ENCODE data around the gene SCYL1. TPM values are rescaled to one million over a fixed set of nuclear protein-coding genes. Genes with fewer than 3 reads are reported as not detected.

The SCYL1 gene
- total and polyA plus RNA-seq, 7 donors = 66.9 to 106 (median 87.4) TPM

DNA sequence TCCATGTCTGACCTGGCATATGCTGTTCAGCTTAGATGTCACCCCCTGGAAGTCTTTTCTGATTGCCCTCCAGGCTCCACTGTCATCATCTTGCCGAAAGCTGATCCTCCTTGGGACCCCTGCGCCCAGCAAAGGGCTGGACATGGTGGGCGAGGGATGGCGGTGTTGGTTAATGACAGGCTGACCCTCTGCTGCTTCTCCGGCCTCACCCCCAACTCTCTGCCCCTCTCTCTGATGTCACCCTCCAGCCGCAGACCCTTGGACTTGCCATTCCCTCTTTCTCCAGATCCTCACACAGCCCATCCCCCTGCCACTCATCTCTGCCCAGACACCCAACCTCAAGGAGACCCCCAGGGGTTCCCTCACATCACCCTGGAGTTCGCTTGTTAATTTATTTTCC, 53.3 kb downstream of the SCYL1 start:
- 62 to 81% (median 69%) methylated on average over 7 of the region's 7 CpGs for WGBS, 3 donors
- H3K4me3 ChIP-seq = peak overlapping the region; percentile 99
- H3K27me3 ChIP-seq (ENCODE audit: insufficient read depth in 3 of 3, low read length in 2 of 3) = no peaks in the 10 kb centered on the region
- peaks cover 61% of the 10 kb centered on the region for H3K4me1 ChIP-seq
- ATAC-seq = no peak
- DNase-seq = no peak
- H3K36me3 ChIP-seq (ENCODE audit: insufficient read depth in 1 of 2, low read depth in 1 of 2) = peaks cover 6 to 53% of the 10 kb centered on the region in 2 donors
- TF ChIP-seq, protein P1, sequence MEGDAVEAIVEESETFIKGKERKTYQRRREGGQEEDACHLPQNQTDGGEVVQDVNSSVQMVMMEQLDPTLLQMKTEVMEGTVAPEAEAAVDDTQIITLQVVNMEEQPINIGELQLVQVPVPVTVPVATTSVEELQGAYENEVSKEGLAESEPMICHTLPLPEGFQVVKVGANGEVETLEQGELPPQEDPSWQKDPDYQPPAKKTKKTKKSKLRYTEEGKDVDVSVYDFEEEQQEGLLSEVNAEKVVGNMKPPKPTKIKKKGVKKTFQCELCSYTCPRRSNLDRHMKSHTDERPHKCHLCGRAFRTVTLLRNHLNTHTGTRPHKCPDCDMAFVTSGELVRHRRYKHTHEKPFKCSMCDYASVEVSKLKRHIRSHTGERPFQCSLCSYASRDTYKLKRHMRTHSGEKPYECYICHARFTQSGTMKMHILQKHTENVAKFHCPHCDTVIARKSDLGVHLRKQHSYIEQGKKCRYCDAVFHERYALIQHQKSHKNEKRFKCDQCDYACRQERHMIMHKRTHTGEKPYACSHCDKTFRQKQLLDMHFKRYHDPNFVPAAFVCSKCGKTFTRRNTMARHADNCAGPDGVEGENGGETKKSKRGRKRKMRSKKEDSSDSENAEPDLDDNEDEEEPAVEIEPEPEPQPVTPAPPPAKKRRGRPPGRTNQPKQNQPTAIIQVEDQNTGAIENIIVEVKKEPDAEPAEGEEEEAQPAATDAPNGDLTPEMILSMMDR (IDR thresholded peaks at IDR 0.05) = no peak
- intact Hi-C loops (cut with DNase I) = no loop called here
- peak overlapping the region; percentile 98 for H3K27ac ChIP-seq
- no peaks in the 10 kb centered on the region for H3K9me3 ChIP-seq

DNA sequence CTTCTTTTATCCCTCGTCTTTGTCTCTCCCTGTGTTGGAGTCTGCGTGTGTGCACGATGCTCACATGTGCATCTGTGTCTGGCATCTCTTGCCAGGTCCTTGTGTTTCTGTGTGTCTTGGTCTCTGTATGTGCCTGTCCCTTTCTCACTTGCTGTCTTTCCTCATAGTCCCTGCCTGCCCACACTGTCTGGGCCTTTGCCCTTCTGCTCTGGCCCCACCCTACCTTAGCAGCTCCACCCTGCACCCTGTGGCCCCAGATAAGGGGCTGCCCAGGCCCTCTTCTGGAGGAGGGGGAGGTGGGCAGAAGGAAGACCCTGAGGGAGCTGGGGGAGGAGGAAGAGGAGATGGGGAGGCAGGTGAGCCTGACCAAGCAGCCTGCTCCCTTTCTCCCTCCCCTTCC, 53.8 kb downstream of the SCYL1 start:
- DNase-seq = no peak
- peaks cover 6 to 56% of the 10 kb centered on the region in 2 donors for H3K36me3 ChIP-seq (ENCODE audit: insufficient read depth in 1 of 2, low read depth in 1 of 2)
- TF ChIP-seq, protein P1 (IDR thresholded peaks at IDR 0.05) = no peak
- no peaks in the 10 kb centered on the region for H3K27me3 ChIP-seq (ENCODE audit: insufficient read depth in 3 of 3, low read length in 2 of 3)
- 46 to 73% (median 63%) methylated on average over 3 of the region's 3 CpGs for WGBS, 3 donors
- H3K4me1 ChIP-seq = peaks cover 55% of the 10 kb centered on the region
- intact Hi-C loops (cut with DNase I) = no loop called here
- H3K27ac ChIP-seq = peak overlapping the region; percentile 98
- ATAC-seq = no peak
- H3K4me3 ChIP-seq = peak overlapping the region; percentile 99
- H3K9me3 ChIP-seq = no peaks in the 10 kb centered on the region

DNA sequence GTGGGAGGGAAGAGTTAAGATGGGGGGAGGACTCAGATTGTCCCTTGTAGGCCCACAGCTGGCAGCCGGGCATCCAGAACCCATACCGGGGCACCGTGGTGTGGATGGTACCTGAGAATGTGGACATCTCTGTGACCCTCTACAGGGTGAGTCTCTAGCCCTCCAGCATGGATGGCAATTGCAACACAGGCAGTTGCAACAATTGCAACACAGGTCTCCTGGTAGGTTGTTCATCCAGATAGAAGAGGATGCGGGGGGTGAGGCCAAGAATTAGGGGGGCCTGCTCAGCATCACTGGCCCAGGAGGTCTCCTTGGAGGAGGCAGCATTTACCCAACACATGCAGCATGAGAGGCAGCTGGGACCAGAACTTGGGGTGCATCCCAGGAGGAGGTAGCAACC, 54.4 kb downstream of the SCYL1 start:
- intact Hi-C loops (cut with DNase I) = no loop called here
- TF ChIP-seq, protein P1 (IDR thresholded peaks at IDR 0.05) = no peak
- ATAC-seq (no peak), DNase-seq (no peak)
- Histone ChIP-seq H3K36me3 (ENCODE audit: insufficient read depth in 1 of 2, low read depth in 1 of 2) (peaks cover 6 to 60% of the 10 kb centered on the region in 2 donors), H3K9me3 (no peaks in the 10 kb centered on the region), H3K4me1 (peaks cover 57% of the 10 kb centered on the region), H3K4me3 (no peak overlapping the region), H3K27me3 (ENCODE audit: insufficient read depth in 3 of 3, low read length in 2 of 3) (no peaks in the 10 kb centered on the region), H3K27ac (no peak overlapping the region)
- WGBS, 3 donors = 77 to 97% (median 84%) methylated on average over 4 of the region's 4 CpGs

DNA sequence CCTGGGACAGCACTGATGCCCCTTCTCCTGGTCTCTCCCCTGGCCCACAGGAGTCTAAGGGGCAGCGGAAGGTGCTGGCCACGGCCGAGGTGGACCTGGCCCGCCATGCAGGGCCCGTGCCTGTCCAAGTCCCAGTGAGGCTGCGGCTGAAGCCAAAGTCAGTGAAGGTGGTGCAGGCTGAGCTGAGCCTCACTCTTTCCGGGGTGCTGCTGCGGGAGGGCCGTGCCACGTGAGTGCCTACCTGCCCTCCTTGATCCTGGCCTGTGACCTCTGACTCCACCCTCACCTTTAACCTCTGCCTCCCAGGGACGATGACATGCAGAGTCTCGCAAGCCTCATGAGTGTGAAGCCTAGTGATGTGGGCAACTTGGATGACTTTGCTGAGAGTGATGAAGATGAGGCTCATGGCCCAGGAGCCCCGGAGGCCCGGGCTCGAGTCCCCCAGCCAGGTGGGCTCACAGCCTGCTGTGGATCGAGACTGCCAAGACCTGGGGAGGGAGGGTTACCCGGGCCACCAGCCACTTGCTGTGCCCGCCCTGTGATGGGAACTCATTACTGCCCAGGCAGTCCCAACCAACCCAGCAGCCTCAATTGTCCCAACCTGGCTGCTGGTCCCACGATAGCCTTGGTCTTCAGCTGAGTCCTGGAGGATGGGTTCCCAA, 55.3 kb downstream of the SCYL1 start:
- no peaks in the 10 kb centered on the region for H3K27me3 ChIP-seq (ENCODE audit: insufficient read depth in 3 of 3, low read length in 2 of 3)
- no peaks in the 10 kb centered on the region for H3K9me3 ChIP-seq
- no peak overlapping the region for H3K4me3 ChIP-seq
- DNase-seq = no peak
- H3K36me3 ChIP-seq (ENCODE audit: insufficient read depth in 1 of 2, low read depth in 1 of 2) = peaks cover 6 to 68% of the 10 kb centered on the region in 2 donors
- intact Hi-C loops (cut with DNase I) = no loop called here
- ATAC-seq = no peak
- TF ChIP-seq, protein P1 (IDR thresholded peaks at IDR 0.05) = no peak
- peaks cover 54% of the 10 kb centered on the region for H3K4me1 ChIP-seq
- peak overlapping the region; percentile 76 for H3K27ac ChIP-seq
- WGBS, 3 donors = 79 to 91% (median 87%) methylated on average over 19 of the region's 19 CpGs

DNA sequence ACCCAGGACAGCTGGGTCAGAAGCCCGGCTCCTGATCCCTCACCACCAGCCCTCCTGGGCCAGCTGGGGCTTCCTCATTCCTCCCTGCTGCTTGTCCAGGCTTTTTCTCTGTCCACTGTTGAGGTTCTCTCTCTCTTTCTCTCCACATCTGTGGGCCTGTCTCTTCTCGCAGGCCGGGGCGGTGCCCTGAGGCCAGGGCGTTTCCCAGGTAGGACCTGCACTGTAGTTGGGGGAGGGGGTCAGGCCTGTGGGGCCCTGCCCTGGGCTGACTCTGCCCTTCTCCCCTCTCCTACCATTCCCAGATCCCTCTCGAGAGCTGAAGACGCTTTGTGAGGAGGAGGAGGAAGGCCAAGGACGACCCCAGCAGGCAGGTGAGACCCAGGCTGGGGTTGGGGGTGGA, 55.9 kb downstream of the SCYL1 start:
- H3K4me1 ChIP-seq = peaks cover 54% of the 10 kb centered on the region
- no peaks in the 10 kb centered on the region for H3K9me3 ChIP-seq
- no peaks in the 10 kb centered on the region for H3K27me3 ChIP-seq (ENCODE audit: insufficient read depth in 3 of 3, low read length in 2 of 3)
- ATAC-seq = no peak
- no peak overlapping the region for H3K4me3 ChIP-seq
- no peak for DNase-seq
- TF ChIP-seq, protein P1 (IDR thresholded peaks at IDR 0.05) = no peak
- intact Hi-C loops (cut with DNase I) = no loop called here
- peaks cover 6 to 73% of the 10 kb centered on the region in 2 donors for H3K36me3 ChIP-seq (ENCODE audit: insufficient read depth in 1 of 2, low read depth in 1 of 2)
- WGBS, 3 donors = 92 to 100% (median 94%) methylated on average over 6 to 8 of the region's 8 CpGs
- H3K27ac ChIP-seq = peak overlapping the region; percentile 76

All from psoas muscle (tissue), 8 donors.